Measurements from ENCODE around the gene GCNT2.
"Not testable (repeated sequence)": the region's sequence is repeated elsewhere in the genome, so short reads cannot be mapped to it uniquely, and the experiment has no call there.

GCNT2 gene

DNA sequence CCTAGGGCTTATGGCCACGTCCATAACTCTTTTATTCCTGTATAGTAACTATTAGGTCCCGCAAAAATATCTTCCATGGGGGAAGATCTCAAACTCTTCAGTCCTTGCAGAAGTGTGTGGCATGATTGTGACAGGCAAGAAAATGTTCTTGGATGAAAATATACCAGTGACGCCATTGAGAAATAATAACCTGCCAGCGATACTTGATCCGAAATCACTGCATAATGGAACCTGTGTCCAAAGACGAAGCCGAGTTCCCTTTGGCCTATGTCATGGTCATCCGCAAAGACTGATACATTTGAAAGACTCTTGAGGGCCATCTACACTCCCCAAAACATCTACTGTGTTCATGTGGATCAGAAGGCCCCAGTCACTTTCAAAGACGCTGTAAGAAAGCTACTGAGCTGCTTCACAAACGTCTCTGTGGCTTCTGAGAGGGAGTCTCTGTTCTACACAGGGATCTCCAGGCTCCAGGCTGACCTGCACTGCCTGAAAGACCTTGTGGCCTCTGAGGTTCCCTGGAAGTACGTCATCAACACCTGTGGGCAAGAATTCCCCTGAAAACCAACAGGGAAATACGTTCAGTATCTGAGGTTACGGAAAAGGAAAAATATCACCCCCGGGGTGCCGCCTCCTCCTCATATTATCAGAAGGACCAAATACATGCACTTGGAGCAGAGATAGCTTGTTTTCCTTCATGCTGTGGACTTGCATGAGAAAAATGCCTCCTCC lies 6.9 kb upstream of the GCNT2 start:
- DNase-seq (ENCODE audit: low read depth in 2 of 2) = no peak

DNA sequence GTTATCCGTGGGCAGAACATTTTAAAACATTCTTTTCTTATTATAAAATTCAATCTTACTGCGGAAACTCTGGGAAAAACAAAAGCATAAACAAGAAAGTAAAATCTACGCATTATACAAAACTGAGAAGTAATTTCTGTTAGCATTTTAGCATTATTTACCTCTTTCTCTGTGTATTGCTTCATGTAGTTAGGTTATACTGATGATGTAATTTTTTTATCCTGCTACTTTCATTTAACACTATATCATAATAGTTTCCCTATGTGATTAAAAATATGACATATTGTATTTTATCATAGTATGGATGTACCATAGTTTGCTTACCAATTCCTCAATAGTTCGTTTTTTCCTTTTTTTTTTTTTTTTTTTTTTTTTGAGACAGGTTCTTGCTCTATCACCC lies 4.2 kb upstream of the GCNT2 start:
- DNase-seq (ENCODE audit: low read depth in 2 of 2) = no peak

DNA sequence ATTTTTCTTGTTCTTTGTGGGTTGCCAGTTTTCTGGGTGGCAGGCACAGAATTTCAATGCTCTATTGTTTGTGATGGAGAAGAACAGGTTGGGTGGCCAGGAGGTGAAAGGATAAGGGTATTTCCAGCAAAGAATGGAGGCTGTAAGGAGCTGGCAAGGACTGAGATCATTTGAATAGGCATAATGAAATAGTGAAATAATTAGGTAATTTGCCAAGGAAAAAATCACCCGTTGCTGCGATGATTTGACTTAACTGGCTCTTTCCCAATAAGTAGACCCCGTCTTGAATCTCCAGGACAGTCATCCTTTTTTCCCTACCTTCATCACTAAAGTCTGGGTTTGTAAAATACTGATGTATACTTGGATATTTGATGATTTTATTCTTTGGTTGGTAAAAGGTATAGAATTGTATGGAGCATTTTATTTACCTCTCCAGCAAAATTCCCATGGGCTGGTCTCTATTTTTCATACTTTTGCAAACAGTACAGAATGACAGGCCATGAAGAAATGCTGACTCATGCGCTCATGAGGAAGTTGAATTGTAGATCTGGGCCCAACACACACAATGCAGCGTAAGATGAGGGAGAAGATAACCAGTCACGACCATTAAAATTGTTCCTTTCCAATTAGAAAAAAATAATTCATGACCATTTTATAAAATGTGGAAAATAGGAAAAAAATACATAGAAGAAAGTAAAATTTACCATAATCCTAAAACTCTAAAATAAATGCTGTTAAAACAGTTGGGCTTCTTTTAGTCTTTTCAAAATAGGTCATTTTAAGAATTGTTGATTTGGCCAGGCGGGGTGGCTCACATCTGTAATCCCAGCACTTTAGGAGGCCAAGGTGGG lies 2.4 kb upstream of the GCNT2 start:
- DNase-seq (ENCODE audit: low read depth in 2 of 2) = no peak

DNA sequence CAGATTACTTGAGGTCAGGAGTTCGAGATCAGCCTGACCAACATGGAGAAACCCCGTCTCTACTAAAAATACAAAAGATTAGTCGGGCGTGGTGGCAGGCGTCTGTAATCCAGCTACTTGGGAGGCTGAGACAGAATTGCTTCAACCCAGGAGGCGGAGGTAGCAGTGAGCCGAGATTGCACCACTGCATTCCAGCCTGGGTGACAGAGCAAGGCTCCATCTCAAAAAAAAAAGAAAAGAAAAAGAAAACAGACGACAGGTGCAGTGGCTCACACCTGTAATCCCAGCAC lies 1.8 kb upstream of the GCNT2 start:
- DNase-seq (ENCODE audit: low read depth in 2 of 2) = not testable (repeated sequence)

DNA sequence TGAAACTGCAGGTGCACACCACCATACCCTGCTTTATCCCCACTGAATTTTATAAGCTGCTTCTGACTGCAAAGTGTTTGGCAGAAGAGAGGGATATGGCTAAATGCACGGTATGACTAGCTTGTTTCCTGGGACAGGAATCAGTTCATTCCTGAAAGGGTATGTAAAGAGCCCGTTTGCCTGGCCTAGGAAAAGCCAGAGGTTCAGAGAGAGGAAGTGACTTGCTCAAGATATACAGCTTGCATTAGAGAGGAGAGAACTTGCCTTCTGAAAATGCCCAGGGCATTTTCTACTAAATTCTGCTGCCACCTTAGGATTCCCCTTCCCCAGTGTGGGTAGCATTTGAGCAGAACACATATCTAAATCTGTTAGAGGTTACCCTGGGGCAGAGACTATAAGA lies 683 bp upstream of the GCNT2 start:
- no peak for DNase-seq (ENCODE audit: low read depth in 2 of 2)

DNA sequence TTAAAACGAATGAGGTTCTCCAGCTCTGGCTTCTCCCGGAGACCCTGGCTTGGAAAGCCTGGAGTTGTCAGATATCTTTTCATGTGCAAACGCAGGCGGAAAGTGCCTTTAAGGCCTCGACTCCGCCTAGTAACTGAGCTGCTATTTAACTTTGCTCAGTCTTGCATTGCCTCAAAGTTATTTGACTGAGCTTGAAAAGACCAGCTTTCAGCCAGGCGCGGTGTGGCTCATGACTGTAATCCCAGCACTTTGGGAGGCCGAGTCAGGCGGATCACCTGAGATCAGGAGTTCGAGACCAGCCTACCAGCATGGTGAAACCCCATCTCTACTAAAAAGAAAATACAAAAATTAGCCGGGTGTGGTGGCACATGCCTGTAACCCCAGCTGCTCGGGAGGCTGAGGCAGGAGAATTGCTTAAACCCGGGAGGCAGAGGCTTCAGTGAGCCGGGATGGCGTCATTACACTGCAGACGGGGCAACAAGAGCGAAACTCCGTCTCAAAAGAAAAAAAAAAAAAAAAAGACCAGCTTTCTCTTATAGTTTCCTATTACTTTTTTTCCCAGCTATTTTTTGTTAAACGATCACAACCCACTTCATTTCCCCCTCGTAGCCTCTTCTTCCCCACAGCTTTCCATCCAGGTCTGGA lies 1.9 kb downstream of the GCNT2 start:
- no peak for DNase-seq (ENCODE audit: low read depth in 2 of 2)

DNA sequence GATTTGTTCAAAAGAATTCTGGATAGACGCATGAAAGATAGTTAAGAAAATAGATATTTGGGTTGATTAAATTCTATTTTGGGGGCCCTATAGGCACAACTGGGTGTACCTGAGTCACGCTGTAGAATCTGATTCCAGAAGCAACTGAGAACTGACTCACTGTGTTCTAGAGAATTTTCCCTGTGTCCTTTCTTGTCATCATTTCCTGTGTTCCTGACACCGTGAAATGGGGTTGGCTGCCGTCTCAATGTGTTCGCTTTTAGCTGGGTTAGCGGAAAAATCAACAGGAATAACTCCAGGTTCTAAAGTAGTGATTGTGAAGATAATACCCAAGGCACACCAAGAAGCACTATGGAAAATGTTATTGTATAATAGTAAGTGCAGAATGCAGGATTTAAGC lies 5.0 kb downstream of the GCNT2 start:
- no peak for DNase-seq (ENCODE audit: low read depth in 2 of 2)

DNA sequence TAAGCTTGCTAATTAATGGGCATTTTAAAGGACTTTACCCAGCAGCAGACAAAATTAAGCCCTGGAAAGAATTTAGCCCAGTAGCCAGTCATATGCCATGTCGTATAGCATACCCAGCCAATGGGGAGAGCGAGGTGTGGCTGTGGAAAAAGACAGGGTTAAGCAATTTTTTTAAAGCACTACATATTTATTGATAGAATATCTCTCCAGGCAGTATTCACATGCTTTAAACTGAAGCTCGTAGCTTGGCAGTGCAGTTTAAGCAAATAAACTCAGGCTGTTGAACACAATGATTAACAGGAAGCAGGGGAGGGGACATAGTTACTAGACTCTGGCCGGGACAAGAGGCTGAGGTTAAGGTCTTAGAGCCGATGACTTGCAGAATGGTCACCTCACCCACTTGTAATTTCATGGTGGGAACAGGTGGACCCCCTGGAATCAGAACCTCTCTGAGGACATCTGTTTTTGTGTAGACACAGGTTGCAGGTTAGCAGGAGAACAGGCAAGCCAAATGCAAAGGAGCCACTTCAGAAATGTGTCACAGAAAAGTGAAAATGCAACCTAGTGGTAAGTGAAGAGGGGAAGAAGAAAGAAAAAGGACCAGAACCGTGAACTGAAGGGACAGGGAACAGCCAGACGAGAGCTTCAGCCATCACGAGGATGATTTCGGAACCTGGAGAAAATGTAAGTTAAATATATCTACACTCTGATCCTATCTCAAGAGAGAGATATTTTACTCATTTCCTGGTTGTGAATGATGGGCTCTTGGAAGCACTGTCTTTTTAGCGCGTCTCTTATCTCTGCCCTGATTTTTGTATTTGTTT lies 7.2 kb downstream of the GCNT2 start:
- DNase-seq (ENCODE audit: low read depth in 2 of 2) = no peak

DNA sequence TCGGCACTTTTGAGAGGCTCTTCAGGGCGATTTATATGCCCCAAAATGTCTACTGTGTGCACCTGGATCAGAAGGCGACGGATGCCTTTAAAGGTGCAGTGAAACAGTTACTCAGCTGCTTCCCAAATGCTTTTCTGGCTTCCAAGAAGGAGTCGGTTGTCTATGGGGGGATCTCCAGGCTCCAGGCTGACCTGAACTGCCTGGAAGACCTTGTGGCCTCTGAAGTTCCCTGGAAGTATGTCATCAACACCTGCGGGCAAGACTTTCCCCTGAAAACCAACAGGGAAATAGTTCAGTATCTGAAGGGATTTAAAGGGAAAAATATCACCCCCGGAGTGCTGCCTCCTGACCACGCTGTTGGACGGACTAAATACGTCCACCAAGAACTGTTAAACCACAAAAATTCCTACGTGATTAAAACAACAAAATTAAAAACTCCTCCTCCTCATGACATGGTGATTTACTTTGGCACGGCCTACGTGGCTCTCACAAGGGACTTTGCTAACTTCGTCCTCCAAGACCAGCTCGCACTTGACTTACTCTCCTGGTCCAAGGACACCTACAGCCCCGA lies 8.2 kb downstream of the GCNT2 start:
- no peak for DNase-seq (ENCODE audit: low read depth in 2 of 2)

DNA sequence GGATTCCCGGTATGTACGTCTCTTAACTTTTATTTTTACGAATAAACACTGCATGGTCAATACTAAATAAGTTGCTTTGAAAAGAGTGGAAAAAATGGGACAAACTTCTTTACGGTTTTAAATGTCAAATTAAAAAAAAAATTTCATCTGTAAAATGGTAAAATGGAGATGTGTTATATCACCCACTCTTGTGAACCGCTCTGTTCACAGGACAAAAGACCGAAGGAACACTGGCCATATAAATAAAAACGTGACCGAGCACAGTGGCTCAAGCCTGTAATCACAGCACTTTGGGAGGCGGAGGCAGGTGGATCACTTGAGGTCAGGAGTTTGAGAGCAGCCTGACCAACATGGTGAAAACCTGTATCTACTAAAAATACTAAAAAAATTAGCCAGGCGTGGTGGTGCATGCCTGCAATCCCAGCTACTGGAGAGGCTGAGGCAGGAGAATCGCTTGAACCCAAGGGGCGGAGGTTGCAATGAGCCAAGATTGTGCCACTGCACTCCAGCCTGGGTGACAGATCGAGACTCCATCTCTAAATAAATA lies 8.8 kb downstream of the GCNT2 start:
- not testable (repeated sequence) for DNase-seq (ENCODE audit: low read depth in 2 of 2)

DNA sequence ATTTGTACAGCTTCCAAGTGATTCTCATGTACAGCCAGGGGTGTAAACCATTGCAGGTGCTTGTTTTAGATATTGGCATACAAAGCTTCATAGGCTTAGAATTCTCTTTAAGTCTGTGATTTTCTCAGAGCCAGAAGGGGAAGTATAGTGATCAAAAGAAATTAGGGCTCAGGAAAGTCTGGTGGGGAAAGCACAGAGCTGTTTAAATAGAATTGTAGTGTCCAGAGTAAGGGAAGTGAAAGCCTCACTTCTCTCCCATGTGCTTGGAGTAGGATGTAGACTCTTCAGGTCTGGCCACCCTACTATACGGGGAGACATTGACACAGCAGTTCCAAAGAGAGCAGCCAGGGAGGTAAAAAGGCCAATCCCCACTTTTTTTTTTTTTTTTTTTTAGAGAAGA lies 10.4 kb downstream of the GCNT2 start:
- DNase-seq (ENCODE audit: low read depth in 2 of 2) = no peak

DNA sequence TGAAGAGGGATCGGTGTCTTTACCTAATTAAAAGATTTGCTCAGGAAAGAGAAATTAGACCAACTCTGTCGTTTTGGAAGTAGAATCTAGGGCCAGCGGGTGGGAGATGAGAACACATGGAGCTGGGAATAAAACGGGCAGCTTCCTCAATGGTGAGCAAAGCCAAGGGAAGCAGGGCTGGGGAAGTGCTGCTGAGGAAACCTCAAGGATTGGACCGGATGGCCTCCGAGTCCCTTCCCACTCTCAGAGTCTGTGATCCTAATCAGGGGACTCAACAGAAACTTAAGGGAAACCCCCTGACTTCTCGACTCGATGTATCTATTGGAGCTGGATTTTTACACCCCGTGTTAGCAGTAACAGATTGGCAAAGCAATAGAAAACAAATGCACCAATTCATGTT lies 10.8 kb downstream of the GCNT2 start:
- DNase-seq (ENCODE audit: low read depth in 2 of 2) = no peak

DNA sequence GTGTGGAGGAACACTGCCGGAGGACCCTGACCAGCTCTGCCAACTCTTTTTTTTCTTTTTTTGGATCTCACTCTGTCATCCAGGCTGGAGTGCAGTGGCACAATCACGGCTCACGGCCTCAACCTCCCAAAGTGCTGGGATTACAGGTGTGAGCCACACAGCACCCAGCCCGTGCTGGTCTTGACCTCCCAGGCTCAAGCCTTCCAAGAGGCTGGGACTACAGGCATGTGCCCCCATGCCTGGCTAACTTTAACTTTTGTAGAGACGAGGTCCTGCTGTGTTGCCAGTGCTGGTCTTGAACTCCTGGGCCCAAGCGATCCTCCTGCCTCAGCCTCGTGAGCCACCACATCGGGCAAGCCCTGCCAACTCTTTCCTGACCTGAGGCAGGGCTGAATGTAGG lies 11.2 kb downstream of the GCNT2 start:
- no peak for DNase-seq (ENCODE audit: low read depth in 2 of 2)

DNA sequence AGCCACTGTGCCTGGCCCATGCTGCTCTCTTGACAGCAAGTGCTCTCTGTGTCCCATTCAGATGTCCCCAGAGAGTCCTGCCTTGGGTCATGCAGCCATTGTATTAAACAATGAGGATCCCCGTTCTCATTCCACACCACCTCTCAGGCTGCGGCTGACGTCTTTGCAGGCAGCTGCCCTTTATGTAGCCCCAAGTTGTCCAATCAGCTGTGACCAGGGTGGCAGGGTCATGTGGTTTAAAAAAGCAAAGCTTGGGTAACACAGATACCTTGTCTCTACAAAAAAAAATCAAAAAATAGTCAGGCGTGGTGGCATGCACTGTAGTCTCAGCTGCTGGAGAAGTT lies 13.2 kb downstream of the GCNT2 start:
- DNase-seq (ENCODE audit: low read depth in 2 of 2) = no peak

DNA sequence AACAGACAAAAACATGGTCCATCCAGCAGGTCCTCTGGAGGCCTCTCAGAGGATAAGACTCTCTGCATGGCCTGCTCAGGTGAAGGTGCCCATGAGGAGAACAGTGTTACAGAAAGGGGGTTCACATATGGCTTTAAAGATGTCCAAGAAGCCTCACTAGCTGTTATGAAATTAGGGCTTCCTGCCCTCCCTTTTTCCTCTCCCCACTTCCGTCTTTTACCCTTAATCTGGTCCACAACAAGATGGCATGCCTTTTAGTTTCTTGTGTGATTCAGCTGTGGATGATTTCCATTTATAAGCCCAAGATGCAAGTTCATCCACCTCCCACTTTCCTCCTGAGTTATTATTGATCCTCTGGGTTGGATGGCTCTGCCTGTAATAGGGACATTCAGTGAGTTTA lies 14.0 kb downstream of the GCNT2 start:
- DNase-seq (ENCODE audit: low read depth in 2 of 2) = no peak

DNA sequence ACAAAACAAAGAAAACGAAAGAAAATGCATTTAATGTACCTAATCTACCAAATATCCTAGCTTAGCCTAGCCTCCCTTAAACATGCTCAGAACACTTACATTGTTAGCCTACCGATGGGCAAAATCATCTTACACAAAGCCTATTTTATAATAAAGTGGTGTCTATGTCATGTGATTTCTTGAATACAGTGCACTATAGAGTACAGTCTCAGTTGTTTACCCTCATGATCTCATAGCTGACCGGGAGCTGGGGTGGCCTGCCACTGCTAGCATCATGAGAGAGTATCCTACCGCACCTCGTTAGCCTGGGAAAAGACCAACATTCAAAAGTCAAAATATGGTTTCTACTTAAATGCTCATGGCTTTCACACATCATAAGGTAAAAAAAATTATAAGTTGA lies 16.6 kb downstream of the GCNT2 start:
- DNase-seq (ENCODE audit: low read depth in 2 of 2) = no peak

DNA sequence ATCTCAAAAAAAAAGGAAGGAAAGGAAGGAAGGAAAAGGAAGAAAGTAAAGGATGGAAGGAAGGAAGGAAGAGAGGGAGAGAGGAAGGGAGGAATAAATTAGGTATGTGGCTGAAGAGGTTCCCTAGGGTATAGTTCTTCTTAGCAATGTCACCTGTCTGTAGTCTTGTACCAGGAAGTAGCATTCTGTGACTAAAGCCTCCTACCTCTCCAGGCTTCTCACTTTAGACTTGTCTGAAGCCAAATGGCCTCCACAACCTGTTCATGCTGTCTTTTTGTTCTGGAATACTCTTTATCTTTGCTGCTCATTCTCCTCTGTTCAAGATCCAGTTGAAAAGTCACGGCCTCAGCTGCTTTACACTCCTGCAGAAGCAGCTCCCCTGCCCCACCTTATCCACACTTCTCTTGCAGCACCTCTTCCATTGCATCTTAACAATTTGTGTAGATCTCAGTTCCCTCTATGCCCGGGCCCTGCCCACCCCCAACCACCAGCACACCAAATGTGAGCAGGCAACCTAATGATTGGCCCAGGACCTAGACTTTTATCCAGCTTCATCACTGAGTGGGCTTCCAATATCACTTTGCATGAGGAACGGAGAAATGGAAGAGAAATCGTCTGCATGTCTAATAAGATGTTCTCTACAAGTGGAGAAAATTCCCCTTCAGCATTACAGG lies 19.1 kb downstream of the GCNT2 start:
- no peak for DNase-seq (ENCODE audit: low read depth in 2 of 2)

DNA sequence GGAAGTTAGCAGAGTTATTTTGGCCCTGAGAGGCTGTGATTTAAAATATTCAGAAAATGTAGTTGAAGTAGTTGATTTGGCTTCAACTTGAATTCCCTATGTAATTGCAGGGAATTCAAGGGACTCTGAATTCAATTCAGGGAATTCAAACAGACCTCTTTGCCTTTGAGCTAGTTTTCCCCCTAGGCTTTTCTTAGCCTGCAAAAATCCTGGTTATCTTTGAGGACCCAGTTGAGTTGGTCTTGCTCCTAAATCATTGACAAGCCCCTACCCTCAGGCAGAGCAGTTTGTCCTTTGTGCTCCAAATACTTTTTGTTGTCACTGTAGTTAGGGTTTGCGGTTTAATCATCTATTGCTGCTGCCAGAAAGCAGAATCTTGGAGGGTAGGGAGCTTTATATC lies 20.4 kb downstream of the GCNT2 start:
- DNase-seq (ENCODE audit: low read depth in 2 of 2) = no peak

DNA sequence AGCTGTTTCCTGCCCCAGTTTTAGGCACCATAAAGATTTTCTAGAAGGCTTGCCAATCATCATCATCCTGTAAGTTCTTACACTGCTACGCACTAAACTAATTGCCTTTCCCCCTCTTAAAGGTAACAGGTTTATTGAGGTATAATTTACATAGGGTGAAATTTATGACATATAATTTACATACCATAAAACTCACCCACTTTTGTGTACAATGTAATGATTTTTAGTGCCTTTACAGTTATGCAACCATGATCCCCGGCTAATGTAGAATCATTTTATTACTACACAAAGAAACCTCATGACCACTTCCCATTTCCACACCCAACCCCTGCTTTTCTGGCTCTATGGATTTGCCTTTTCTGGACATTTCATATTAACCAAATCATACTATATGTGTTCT lies 21.1 kb downstream of the GCNT2 start:
- DNase-seq (ENCODE audit: low read depth in 2 of 2) = no peak

DNA sequence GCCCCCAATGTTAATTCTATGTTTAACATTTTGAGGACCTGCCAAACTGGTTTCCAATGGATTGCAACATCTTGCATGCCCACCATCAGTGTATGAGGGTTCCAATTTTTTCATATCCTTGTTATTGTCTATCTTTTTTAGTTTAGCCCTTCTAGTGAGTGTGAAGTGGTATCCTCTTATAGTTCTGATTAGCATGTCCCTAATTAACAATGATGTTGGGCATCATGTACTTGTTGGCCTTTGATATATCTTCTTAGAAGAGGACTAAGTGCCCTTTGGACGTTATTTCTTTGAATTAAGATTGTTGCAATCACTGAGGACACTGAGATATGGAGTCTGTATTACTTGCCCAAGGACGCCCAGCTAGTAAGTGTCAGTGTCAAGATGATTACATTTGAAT lies 22.3 kb downstream of the GCNT2 start:
- no peak for DNase-seq (ENCODE audit: low read depth in 2 of 2)

DNA sequence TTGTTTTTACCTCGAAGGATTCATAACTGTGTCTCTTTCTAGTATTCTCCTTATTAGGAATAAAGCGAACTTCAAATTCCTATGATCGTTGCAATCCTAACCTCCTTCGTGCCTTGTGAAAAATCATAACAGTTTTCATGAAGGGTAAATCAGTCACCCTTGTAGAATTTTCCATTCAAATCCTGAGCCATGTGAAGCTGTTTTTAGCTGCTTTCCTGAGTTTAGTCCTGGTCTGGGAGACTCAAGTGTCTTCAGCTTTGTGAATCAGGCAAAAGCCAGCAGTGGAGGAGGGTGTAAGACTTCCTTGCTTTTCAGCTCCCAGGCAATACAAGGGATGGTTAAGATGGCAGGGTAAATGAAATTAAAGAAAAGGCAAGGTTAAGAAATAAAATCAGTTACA lies 24.3 kb downstream of the GCNT2 start:
- no peak for DNase-seq (ENCODE audit: low read depth in 2 of 2)
